EH (cell line): ENCODE results near the gene OR5AK2.
A peak's percentile ranks its signal among the peaks of the same experiment; 100 is the strongest.
"Not testable (repeated sequence)": the region's sequence is repeated elsewhere in the genome, so short reads cannot be mapped to it uniquely, and the experiment has no call there.

Experiments used
- DNase-seq: peaks from one replicate; pipeline ENCODE4 v3.0.0-alpha.2; 2015; ENCODE audit warnings: low read depth

The OR5AK2 gene, protein sequence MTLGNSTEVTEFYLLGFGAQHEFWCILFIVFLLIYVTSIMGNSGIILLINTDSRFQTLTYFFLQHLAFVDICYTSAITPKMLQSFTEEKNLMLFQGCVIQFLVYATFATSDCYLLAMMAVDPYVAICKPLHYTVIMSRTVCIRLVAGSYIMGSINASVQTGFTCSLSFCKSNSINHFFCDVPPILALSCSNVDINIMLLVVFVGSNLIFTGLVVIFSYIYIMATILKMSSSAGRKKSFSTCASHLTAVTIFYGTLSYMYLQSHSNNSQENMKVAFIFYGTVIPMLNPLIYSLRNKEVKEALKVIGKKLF

DNA sequence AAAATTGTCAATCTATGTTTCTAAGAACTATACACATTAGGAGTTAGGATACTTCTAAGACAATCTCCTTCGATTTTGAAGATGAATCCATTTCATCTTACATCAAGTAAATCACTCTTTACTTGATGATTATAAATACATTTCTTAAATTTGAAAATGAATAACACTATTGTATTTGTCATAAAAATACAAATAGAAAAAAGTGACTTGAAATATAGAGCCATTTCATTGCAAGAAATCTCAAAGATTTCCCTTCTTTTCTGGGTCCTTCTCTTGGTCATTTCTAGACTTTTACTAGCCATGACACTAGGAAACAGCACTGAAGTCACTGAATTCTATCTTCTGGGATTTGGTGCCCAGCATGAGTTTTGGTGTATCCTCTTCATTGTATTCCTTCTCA, at the start of gene OR5AK2:
OR5AK2 (plus strand) TSS at position 301 of the 400 bp plus-strand sequence; CDS start at position 301, 0 bp downstream.
- no peak for DNase-seq

DNA sequence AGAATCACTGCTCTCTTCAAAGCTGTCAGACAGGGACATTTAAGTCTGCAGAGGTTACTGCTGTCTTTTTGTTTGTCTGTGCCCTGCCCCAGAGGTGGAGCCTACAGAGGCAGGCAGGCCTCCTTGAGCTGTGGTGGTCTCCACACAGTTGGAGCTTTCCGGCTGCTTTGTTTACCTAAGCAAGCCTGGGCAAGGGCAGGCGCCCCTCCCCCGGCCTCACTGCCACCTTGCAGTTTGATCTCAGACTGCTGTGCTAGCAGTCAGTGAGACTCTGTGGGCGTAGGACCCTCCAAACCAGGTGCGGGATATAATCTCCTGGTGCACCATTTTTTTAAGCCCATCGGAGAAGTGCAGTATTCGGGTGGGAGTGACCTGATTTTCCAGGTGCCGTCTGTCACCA, 43.2 kb upstream of the OR5AK2 start:
- DNase-seq = not testable (repeated sequence)

DNA sequence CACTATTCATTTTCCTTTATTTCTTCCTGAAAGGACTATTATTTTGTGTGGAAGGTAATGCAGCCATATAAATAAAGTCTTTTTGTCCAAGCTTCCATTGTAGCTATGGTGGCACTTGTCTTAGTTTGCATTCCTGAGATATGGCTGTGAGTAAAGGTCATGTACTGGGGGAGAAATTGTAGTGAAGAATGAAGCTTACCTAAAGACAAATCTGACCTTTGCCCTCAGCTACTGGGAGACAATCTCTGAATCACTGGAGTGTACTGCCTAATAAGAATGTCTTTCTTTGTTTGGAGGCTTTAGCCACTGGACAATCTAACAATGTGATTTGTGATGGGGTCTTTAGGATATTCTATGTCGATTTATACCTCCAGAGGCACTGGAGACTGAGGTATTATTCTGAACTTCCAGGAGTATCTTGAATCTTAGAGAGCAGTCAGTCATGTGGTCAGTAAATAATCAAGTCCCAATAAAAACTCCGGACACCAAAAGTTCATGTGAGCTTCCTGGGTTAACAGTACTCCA, 39.7 kb upstream of the OR5AK2 start:
- no peak for DNase-seq

GRCh38 chr11:56950510-56950909, 38.2 kb upstream of the OR5AK2 start:
- DNase-seq = no peak

GRCh38 chr11:56953907-56954306, 34.8 kb upstream of the OR5AK2 start:
- not testable (repeated sequence) for DNase-seq

DNA sequence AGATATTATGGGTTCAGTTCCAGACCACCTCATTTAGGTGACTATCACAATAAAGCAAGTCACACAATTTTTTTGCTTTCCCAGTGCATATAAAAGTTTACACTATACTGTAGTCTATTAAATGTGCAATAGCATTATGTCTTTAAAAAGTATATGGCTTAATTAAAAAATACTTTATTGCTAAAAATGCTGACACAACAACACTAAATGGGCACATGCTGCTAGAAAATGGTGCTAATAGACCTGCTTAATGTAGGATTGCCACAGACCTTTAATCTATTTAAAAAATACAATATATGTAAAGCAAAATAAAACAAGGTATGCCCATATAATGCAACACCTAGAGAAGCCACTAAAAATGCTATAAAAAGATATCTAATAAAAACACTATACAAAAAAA, 27.1 kb upstream of the OR5AK2 start:
- no peak for DNase-seq

- no peak for DNase-seq
These were observed 21.0 kb upstream of the OR5AK2 start for GRCh38 chr11:56967726-56968125.

DNA sequence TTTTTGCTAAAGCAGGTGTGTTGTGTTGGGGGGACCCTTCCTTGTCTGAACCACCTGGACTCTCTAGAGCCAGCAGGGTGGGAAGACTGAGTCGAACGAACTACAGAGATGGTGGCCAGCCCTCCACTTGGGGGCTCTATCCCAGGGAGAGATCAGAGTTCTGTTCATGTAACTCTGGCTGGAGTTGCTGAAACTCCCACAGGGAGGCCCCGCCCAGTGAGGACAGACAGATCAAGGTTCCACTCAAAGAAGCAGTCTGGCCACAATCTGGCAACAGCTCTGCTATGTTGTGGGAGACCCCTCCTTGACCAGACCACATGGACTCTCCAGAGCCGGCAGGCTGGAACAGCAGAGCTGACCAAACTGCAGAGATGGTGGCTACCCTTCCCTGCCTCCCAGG, 20.2 kb upstream of the OR5AK2 start:
- DNase-seq = no peak

DNA sequence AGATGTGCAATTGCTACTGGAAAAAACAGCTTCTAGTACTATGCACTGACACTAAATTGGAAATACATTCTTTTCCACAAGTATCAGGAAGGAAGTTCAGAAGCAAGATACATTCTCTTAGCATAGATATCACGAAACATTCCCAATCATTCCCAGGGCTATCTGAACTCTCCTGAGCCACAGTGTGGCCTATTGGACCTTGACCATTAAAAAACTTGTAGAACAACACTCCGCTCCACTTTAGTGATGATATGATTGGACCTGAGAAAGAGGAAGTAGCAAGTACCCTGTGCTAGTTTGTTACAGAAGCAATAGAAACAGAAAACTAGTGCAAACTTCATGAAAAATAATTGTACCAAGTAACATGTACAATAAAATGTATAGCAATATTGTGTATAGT, 11.4 kb upstream of the OR5AK2 start:
- no peak for DNase-seq

DNA sequence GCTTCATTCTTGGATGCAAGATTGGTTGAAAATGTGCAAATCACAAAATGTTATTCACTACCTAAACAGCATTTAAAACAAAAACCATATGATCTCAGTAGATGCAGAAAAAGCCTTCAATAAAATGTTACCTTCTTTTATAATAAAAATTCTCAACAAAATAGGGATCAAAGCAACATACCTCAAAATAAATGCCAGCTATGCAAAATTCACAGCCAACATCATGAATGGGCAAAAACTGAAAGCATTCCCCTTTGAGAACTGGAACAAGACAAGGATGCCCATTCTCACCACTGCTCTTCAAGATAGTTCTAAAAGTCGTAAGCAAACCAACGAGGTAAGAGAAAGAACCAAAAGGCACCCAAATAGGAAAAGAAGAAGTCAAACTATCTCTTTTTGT, 2.0 kb downstream of the OR5AK2 start:
- DNase-seq = no peak

- DNase-seq = no peak
These were observed 5.8 kb downstream of the OR5AK2 start for GRCh38 chr11:56994532-56994931.

- DNase-seq = peak; percentile 38
These were observed 13.1 kb downstream of the OR5AK2 start for GRCh38 chr11:57001674-57002401.

DNA sequence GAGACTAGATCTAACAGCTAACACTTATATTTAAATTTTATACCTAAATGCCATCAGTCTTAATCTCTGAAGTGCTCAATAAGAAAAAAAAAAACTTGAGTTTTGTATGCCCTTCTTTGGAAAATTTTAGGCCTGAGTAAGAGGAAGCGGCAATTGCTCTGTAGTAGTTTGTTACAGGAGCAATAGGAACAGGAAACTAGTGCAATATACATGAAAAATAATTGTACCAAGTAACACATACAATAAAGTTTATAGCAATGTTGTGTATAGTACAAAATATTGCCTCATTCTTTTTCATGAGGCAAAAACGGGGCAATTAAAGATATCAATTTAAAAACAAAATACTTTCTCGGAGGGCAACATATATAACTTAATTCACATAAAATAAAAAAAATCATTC, 19.7 kb downstream of the OR5AK2 start:
- DNase-seq = no peak

DNA sequence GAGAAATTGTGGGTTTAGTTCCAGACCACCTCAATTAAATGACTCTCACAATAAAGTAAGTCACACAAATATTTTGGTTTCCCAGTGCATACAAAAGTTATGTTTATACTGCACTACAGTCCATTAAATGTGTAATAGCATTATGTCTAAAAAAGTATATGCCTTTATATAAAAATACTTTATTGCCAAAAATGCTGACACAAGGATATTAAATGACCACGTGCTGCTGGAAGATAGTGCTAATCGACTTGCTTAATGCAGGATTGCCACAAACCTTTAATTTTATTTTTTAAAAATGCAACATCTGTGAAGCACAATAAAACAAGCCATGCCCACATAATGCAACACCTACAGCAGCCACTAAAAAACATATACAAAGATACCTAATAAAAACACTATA, 27.0 kb downstream of the OR5AK2 start:
- DNase-seq = no peak

GRCh38 chr11:57031556-57031955, 42.8 kb downstream of the OR5AK2 start:
- no peak for DNase-seq
